H1 (cell line): ENCODE results near the gene EFHC1. TPM values are rescaled to one million over a fixed set of nuclear protein-coding genes. Genes with fewer than 3 reads are reported as not detected.

Experiments
- BACH1 ChIP-seq: IDR thresholded peaks from 2 replicates; pipeline ENCODE4 v1.6.1; 2012; ENCODE audit warnings: low read length, improper control_type of control experiment
- CHD7 ChIP-seq: fragments of 300-600 bp; sonication (generic); IDR thresholded peaks from 2 replicates; pipeline ENCODE4 v1.7.1; 2012; ENCODE audit warnings: low read length, moderate library complexity, mild to moderate bottlenecking, inconsistent platforms; ENCODE audit not compliant: insufficient replicate concordance
- HDAC6 ChIP-seq: IDR thresholded peaks from one replicate; pipeline ENCODE4 v1.7.1; 2012; ENCODE audit warnings: low read depth, mild to moderate bottlenecking, inconsistent platforms, low read length, moderate library complexity
- SP2 ChIP-seq: IDR thresholded peaks from 2 replicates; pipeline ENCODE4 v1.6.1; 2012; ENCODE audit warnings: mild to moderate bottlenecking, low read length, inconsistent platforms
- polyA plus RNA-seq, 7 experiments: library from polyadenylated mRNA; depleted of rRNA in 3 of 7; stranded (reverse) in 5 of 7; unstranded in 2 of 7; fragments of >200 nt in 5 of 7; fragments of 200-250 nt in 2 of 7; gene quantifications; 1 replicate in 5 of 7; 2 replicates in 1 of 7; 4 replicates in 1 of 7; pipeline versions ENCODE4 v1.2.1 to v1.2.3, GENCODE V29; 2011 to 2013; ENCODE audit warnings: missing spikeins in 2 of 7, mixed read lengths in 2 of 7
- total RNA-seq: library from RNA; stranded (reverse); fragmentation: NEBNext Ultra II Directional; extraction: Animal tissue kit (Norgen Biotek cat#: 25700); gene quantifications from 2 replicates; pipeline ENCODE4 v1.2.1, GENCODE V29; 2021

EFHC1 gene
- total and polyA plus RNA-seq, 2 of the 8 experiments (the other 6 are each of a cell fraction or from before 2014, with no cell fraction given): 10.5 to 16.4 TPM

- TF ChIP-seq CHD7 (no peak), BACH1 (no peak), SP2 (no peak), HDAC6 (no peak)
Measured at GRCh38 chr6:52377538-52378221, 42.5 kb upstream of the EFHC1 start (continued).
